Psoas muscle (tissue), 8 donors: Measurements from ENCODE around the gene BRCA1. TPM values are rescaled to one million over a fixed set of nuclear protein-coding genes. Genes with fewer than 3 reads are reported as not detected.

ENCODE experiments used
- ATAC-seq, 4 donors: fragments of 200-7000 bp; cut with Tn5 transposase; one replicate each; pipeline ENCODE4 v1.9.1; 2020; ENCODE audit warnings: moderate library complexity in 3 of 4, mild to moderate bottlenecking in 2 of 4
- DNase-seq, 2 donors: peaks; one replicate each; pipeline ENCODE4 v3.0.0-alpha.2; 2020
- H3K27ac ChIP-seq: fragments of 200-600 bp; one replicate; pipeline ENCODE4 v1.8.0; 2022
- H3K27me3 ChIP-seq, 3 donors: fragments of 200-600 bp in 1 of 3; one replicate each; pipeline versions ENCODE4 v1.6.1 to v1.8.0; 2013 to 2022; ENCODE audit warnings: low read length in 2 of 3, mild to moderate bottlenecking in 2 of 3, moderate library complexity in 1 of 3; ENCODE audit not compliant: insufficient read depth in 3 of 3
- H3K36me3 ChIP-seq, 2 donors: fragments of 200-600 bp in 1 of 2; one replicate each; pipeline versions ENCODE4 v1.6.1 to v1.8.0; 2013 to 2022; ENCODE audit warnings: low read depth in 1 of 2, mild to moderate bottlenecking in 1 of 2, moderate library complexity in 1 of 2; ENCODE audit not compliant: insufficient read depth in 1 of 2
- H3K4me1 ChIP-seq: fragments of 200-600 bp; one replicate; pipeline ENCODE4 v1.8.0; 2022
- H3K4me3 ChIP-seq: fragments of 200-600 bp; one replicate; pipeline ENCODE4 v1.8.0; 2022; ENCODE audit warnings: mild to moderate bottlenecking
- H3K9me3 ChIP-seq: fragments of 200-600 bp; one replicate; pipeline ENCODE4 v1.8.0; 2022
- CTCF ChIP-seq: fragments of 200-600 bp; IDR thresholded peaks from one replicate; pipeline ENCODE4 v1.8.0; 2022; ENCODE audit warnings: antibody characterized with exemption
- WGBS, 3 donors: extraction: QIAGEN DNeasy Blood & Tissue Kit; methylation state at CpG; one replicate each; pipeline versions ENCODE4 v1.1.6 to v1.1.7; 2013; 5-methylcytosine and 5-hydroxymethylcytosine counted together
- intact Hi-C, 2 donors: fragments of 100-400 bp; cut with DNase I; formaldehyde crosslinking; loops; one replicate each; pipeline versions ENCODE4 v1.11.0 to v1.14.2; 2022
- polyA plus RNA-seq, 3 donors: library from polyadenylated mRNA; stranded (reverse); fragments of 200-250 nt; gene quantifications; one replicate each; pipeline ENCODE4 v1.2.3, GENCODE V29; 2013
- total RNA-seq, 4 donors: library from RNA; stranded (reverse); fragmentation: NEBNext Ultra II Directional in 2 of 4; extraction: Animal tissue kit (Norgen Biotek cat#: 25700) in 2 of 4; gene quantifications; one replicate each; pipeline versions ENCODE4 v1.2.1 to v1.2.4, GENCODE V29; 2021 to 2023
- donor health status: healthy with polysubstance abuse.
- donor health status: DM: no; HTN: no; CAD: no; lungs with moderate emphysema.
- donor health status: Bipolar disorder and iron deficiency.
- donor health status: healthy.
- donor health status: DM: yes; HTN: yes; CAD: no.
- donor health status: DM: no; HTN: no; CAD: no.
- donor health status: DM: no; HTN: no; CAD: no.
- donor health status: DM: yes; HTN: yes; CAD: no.

BRCA1 gene
- total and polyA plus RNA-seq, 7 donors: 1.5 to 6.1 (median 3.7) TPM

GRCh38 chr17:43051969-43052368 lies 73.2 kb downstream of the BRCA1 start:
- Histone ChIP-seq H3K36me3 (peaks cover 0 to 34% of the 10 kb centered on the region in 2 donors), H3K9me3 (no peaks in the 10 kb centered on the region), H3K4me3 (no peak overlapping the region), H3K4me1 (no peaks in the 10 kb centered on the region), H3K27me3 (no peaks in the 10 kb centered on the region), H3K27ac (no peak overlapping the region)
- no peak for DNase-seq
- intact Hi-C loops: no loop called here
- whole genome bisulfite sequencing, 3 donors: 89 to 95% (median 90%) methylated on average over 1 of the region's 1 CpG
- ATAC-seq: no peak
- no peak for TF ChIP-seq CTCF

GRCh38 chr17:43044024-43044423 lies 81.1 kb downstream of the BRCA1 start:
- WGBS, 3 donors: 90 to 93% (median 91%) methylated on average over 4 of the region's 4 CpGs
- H3K9me3 ChIP-seq: no peaks in the 10 kb centered on the region
- ATAC-seq (no peak), DNase-seq (no peak)
- H3K36me3 ChIP-seq: peaks cover 0 to 7% of the 10 kb centered on the region in 2 donors
- no peak overlapping the region for H3K4me3 ChIP-seq
- intact Hi-C loops: no loop called here
- TF ChIP-seq CTCF: no peak
- no peaks in the 10 kb centered on the region for H3K27me3 ChIP-seq
- H3K4me1 ChIP-seq: no peaks in the 10 kb centered on the region
- H3K27ac ChIP-seq: no peak overlapping the region

GRCh38 chr17:43043307-43043706 lies 81.9 kb downstream of the BRCA1 start:
- peaks cover 0 to 7% of the 10 kb centered on the region in 2 donors for H3K36me3 ChIP-seq
- DNase-seq: no peak
- H3K9me3 ChIP-seq: no peaks in the 10 kb centered on the region
- TF ChIP-seq CTCF: no peak
- ATAC-seq: no peak
- no peaks in the 10 kb centered on the region for H3K4me1 ChIP-seq
- no peak overlapping the region for H3K27ac ChIP-seq
- intact Hi-C loops: no loop called here
- H3K27me3 ChIP-seq: no peaks in the 10 kb centered on the region
- H3K4me3 ChIP-seq: no peak overlapping the region

- Histone ChIP-seq H3K27ac (no peak overlapping the region), H3K9me3 (no peaks in the 10 kb centered on the region), H3K4me3 (no peak overlapping the region), H3K27me3 (no peaks in the 10 kb centered on the region), H3K4me1 (no peaks in the 10 kb centered on the region), H3K36me3 (peaks cover 0 to 7% of the 10 kb centered on the region in 2 donors)
- no peak for ATAC-seq
- TF ChIP-seq CTCF: no peak
- intact Hi-C loops: no loop called here
- DNase-seq: no peak
- WGBS, 3 donors: 75 to 77% (median 76%) methylated on average over 5 of the region's 5 CpGs
Observed at GRCh38 chr17:43042025-43042628, 83.0 kb downstream of the BRCA1 start.

GRCh38 chr17:43040655-43041054 lies 84.5 kb downstream of the BRCA1 start:
- H3K36me3 ChIP-seq: peaks cover 0 to 7% of the 10 kb centered on the region in 2 donors
- intact Hi-C loops: no loop called here
- H3K4me1 ChIP-seq: no peaks in the 10 kb centered on the region
- ATAC-seq: no peak
- no peak overlapping the region for H3K27ac ChIP-seq
- DNase-seq: no peak
- TF ChIP-seq CTCF: no peak
- no peaks in the 10 kb centered on the region for H3K9me3 ChIP-seq
- H3K27me3 ChIP-seq: no peaks in the 10 kb centered on the region
- WGBS, 3 donors: 78 to 87% (median 85%) methylated on average over 2 of the region's 2 CpGs
- H3K4me3 ChIP-seq: no peak overlapping the region
